Stimulated activated naive CD8-positive, alpha-beta T cell treated with anti-CD3 and anti-CD28 coated beads, Interleukin-15, amount 100 ng/mL, for 72 hours (primary cell): ENCODE data around the gene DENND1B.
"Not testable (repeated sequence)": the region's sequence is repeated elsewhere in the genome, so short reads cannot be mapped to it uniquely, and the experiment has no call there.

ENCODE experiments used
- ATAC-seq: fragments of 150-1000 bp; cut with Tn5 transposase; 2 replicates; pipeline ENCODE4 v1.10.0; 2021; ENCODE audit warnings: mild to moderate bottlenecking, moderate library complexity
- DNase-seq, 2 donors: peaks; one replicate each; pipeline ENCODE4 v3.0.0; 2021 to 2022
- H3K27ac Mint-ChIP-seq, 2 donors: one replicate each; pipeline ENCODE4 v1.8.0; 2022; ENCODE audit warnings: mild to moderate bottlenecking in 2 of 2, mixed read lengths in 2 of 2, moderate library complexity in 2 of 2
- H3K27me3 Mint-ChIP-seq: one replicate; pipeline ENCODE4 v1.8.0; 2022; ENCODE audit warnings: mixed read lengths
- H3K4me1 Mint-ChIP-seq: one replicate; pipeline ENCODE4 v1.8.0; 2022; ENCODE audit warnings: mild to moderate bottlenecking, mixed read lengths
- H3K4me3 Mint-ChIP-seq, 2 donors: one replicate each; pipeline ENCODE4 v1.8.0; 2022; ENCODE audit warnings: mild to moderate bottlenecking in 2 of 2, mixed read lengths in 2 of 2, moderate library complexity in 1 of 2
- H3K9me3 Mint-ChIP-seq, 2 donors: one replicate each; pipeline ENCODE4 v1.8.0; 2022; ENCODE audit warnings: mixed read lengths in 2 of 2

The DENND1B gene

GRCh38 chr1:197614916-197615692, 160.2 kb downstream of the DENND1B start:
- Mint-ChIP-seq H3K9me3 (no peaks in the 10 kb centered on the region), H3K4me3 (no peak overlapping the region), H3K4me1 (no peaks in the 10 kb centered on the region), H3K27me3 (no peaks in the 10 kb centered on the region), H3K27ac (no peak overlapping the region)
- DNase-seq (peak in 1 of 2 donors; percentile 10), ATAC-seq (peak; percentile 74)

- Mint-ChIP-seq H3K4me3 (no peak overlapping the region), H3K27ac (no peak overlapping the region), H3K27me3 (no peaks in the 10 kb centered on the region), H3K9me3 (no peaks in the 10 kb centered on the region), H3K4me1 (no peaks in the 10 kb centered on the region)
- DNase-seq (no peak), ATAC-seq (no peak)
These were observed 169.0 kb downstream of the DENND1B start for GRCh38 chr1:197606168-197606845.

GRCh38 chr1:197604302-197604701, 171.0 kb downstream of the DENND1B start:
- Mint-ChIP-seq H3K4me3 (no peak overlapping the region), H3K4me1 (no peaks in the 10 kb centered on the region), H3K27ac (no peak overlapping the region), H3K27me3 (no peaks in the 10 kb centered on the region), H3K9me3 (no peaks in the 10 kb centered on the region)
- no peak for ATAC-seq
- no peak for DNase-seq

DNA sequence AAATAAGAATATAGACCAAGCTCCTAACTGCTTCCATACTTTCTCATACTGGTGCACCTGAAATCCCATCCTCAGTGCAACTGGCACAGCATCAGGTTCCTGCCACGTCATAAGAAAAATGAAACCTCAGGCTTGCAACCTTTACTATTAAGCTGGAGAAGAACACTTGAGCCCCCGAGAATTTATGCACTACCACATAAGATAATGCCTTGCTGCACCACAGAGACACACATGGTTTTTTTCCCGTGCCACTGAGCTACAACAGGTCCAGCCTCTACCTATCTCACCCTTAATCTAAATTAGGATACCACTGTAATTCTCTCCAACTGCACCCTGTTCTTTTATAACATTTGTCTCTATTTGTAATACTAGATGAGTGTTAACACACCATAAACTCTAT, 174.5 kb downstream of the DENND1B start:
- H3K4me3 Mint-ChIP-seq, result no peak overlapping the region

GRCh38 chr1:197599789-197600188, 175.5 kb downstream of the DENND1B start:
- Mint-ChIP-seq H3K27ac (peak overlapping the region in 1 of 2 donors; percentile 5), H3K9me3 (no peaks in the 10 kb centered on the region), H3K4me1 (no peaks in the 10 kb centered on the region), H3K4me3 (no peak overlapping the region), H3K27me3 (no peaks in the 10 kb centered on the region)
- ATAC-seq (no peak), DNase-seq (no peak)

More for the DNA sequence above, 174.5 kb downstream of the DENND1B start:
- Mint-ChIP-seq H3K9me3 (no peaks in the 10 kb centered on the region), H3K27ac (no peak overlapping the region), H3K27me3 (no peaks in the 10 kb centered on the region), H3K4me1 (no peaks in the 10 kb centered on the region)
- DNase-seq, result no peak
- no peak for ATAC-seq

GRCh38 chr1:197598935-197599334, 176.3 kb downstream of the DENND1B start:
- Mint-ChIP-seq H3K9me3 (no peaks in the 10 kb centered on the region), H3K27ac (no peak overlapping the region), H3K27me3 (no peaks in the 10 kb centered on the region), H3K4me1 (no peaks in the 10 kb centered on the region), H3K4me3 (no peak overlapping the region)
- DNase-seq, result no peak
- no peak for ATAC-seq

GRCh38 chr1:197595304-197595904, 179.9 kb downstream of the DENND1B start:
- Mint-ChIP-seq H3K27me3 (no peaks in the 10 kb centered on the region), H3K9me3 (no peaks in the 10 kb centered on the region), H3K27ac (peak overlapping the region in 1 of 2 donors; percentile 73), H3K4me3 (no peak overlapping the region), H3K4me1 (no peaks in the 10 kb centered on the region)
- no peak for DNase-seq
- ATAC-seq, result no peak

DNA sequence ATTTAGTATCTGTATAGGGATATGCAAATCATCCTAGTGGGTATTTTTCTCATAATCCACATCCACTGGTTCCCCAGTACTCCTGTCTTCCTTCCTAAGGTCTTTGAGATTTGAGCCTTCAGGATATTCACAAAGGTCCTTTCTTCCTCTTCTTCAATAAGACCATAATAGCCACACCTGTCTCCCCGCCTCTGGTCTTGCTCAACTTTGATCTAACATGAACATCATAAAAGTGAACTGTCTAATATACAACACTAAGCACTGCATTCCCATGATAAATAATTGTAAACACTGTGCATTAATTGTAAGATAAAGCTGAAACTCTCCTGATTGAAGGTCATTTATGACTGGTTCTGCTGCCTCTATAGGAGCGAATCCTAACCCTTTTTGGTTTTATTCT, 184.6 kb downstream of the DENND1B start:
- Mint-ChIP-seq H3K4me1 (no peaks in the 10 kb centered on the region), H3K9me3 (no peaks in the 10 kb centered on the region), H3K27ac (no peak overlapping the region), H3K27me3 (no peaks in the 10 kb centered on the region), H3K4me3 (no peak overlapping the region)
- DNase-seq, result no peak
- no peak for ATAC-seq

- ATAC-seq, result no peak
- Mint-ChIP-seq H3K4me3 (no peak overlapping the region), H3K27ac (no peak overlapping the region), H3K4me1 (no peaks in the 10 kb centered on the region), H3K9me3 (no peaks in the 10 kb centered on the region), H3K27me3 (no peaks in the 10 kb centered on the region)
- DNase-seq, result no peak
These were observed 189.5 kb downstream of the DENND1B start for GRCh38 chr1:197585809-197586208.

DNA sequence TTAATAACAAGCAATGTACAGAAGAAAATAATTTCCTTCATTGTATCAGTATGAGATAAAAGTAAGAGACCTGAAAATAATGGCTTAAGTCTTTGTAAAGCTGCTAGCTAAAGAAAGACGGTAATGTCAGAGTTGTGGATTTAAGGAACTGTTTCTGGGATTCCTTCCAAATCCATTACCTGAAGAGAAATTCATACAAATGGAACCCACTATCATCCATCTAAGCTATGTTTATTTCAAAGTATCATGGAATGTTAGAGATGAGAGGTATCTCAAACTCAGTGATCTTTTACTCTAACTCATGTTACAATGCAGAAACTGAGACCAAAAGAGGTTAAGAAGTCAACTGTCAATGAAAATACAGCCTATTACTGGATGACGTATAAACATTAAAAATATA, 197.7 kb downstream of the DENND1B start:
- no peak for DNase-seq
- Mint-ChIP-seq H3K27me3 (no peaks in the 10 kb centered on the region), H3K27ac (no peak overlapping the region), H3K4me3 (no peak overlapping the region), H3K4me1 (no peaks in the 10 kb centered on the region), H3K9me3 (no peaks in the 10 kb centered on the region)
- no peak for ATAC-seq

- not testable (repeated sequence) for H3K27ac Mint-ChIP-seq, DNase-seq, ATAC-seq, H3K4me3 Mint-ChIP-seq, H3K27me3 Mint-ChIP-seq, H3K4me1 Mint-ChIP-seq, H3K9me3 Mint-ChIP-seq
These were observed 199.7 kb downstream of the DENND1B start for GRCh38 chr1:197575531-197575930.

DNA sequence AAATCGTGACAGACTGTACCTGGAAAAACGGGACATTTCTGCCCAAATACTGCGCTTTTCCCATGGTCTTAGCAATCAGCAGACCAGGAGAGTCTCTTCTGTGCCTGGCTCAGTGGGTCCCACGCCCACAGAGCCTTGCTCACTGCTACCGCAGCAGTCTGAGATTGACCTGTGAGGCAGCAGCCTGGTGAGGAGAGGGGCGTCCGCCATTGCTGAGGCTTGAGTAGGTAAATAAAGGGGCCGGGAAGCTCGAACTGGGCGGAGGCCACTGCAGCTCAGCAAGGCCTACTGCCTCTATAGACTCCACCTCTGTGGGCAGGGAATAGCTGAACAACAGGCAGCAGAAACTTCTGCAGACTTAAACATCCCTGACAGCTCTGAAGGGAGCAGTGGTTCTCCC, 203.1 kb downstream of the DENND1B start:
- peaks cover 6 to 14% of the 10 kb centered on the region in 2 donors for H3K9me3 Mint-ChIP-seq
- ATAC-seq (no peak), DNase-seq (no peak)
- H3K27ac Mint-ChIP-seq, result no peak overlapping the region
- H3K4me3 Mint-ChIP-seq, result no peak overlapping the region
- no peaks in the 10 kb centered on the region for H3K27me3 Mint-ChIP-seq
- no peaks in the 10 kb centered on the region for H3K4me1 Mint-ChIP-seq

DNA sequence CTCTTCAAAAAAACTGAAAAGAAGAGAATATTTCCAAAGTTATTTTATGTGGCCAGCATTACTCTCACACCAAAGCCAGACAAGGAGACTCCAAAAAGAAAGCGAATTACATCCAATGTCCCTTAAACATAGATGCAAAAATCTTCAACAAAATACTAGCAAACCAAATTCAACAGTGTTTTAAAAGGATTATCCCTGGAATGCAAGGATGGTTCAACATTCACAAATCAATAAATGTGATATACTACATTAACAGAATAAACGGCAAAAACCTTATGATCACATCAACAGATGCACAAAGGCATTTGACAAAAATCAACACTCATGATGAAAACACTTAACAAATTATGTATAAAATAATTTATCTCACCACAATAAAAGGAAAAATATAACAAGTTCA, 207.8 kb downstream of the DENND1B start:
- no peak for ATAC-seq
- no peak overlapping the region for H3K27ac Mint-ChIP-seq
- H3K4me1 Mint-ChIP-seq, result no peaks in the 10 kb centered on the region
- DNase-seq, result no peak
- H3K27me3 Mint-ChIP-seq, result no peaks in the 10 kb centered on the region
- H3K4me3 Mint-ChIP-seq, result no peak overlapping the region
- H3K9me3 Mint-ChIP-seq, result peaks cover 14 to 22% of the 10 kb centered on the region in 2 donors

DNA sequence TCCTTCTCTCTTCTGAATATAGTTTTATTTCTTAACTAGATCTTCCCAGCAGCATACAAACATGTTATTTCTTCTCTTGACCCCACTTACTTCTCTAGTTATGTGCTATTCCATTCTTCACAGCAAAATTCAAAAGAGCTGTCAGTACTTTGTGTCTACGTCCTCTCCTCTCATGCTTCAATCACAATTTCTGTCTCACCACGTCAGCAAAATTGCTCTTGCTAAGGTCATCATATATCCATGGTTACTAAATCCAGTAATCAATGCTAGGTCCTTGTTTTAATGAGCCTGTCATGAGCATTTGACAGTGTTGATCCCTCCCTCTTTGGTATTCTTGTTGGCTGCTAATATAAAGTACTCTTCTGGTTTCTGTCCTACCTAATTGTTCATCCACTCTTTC, 214.2 kb downstream of the DENND1B start:
- no peak overlapping the region for H3K4me3 Mint-ChIP-seq
- no peak for ATAC-seq
- no peaks in the 10 kb centered on the region for H3K4me1 Mint-ChIP-seq
- no peak overlapping the region for H3K27ac Mint-ChIP-seq
- DNase-seq, result no peak
- H3K9me3 Mint-ChIP-seq, result no peaks in the 10 kb centered on the region
- no peaks in the 10 kb centered on the region for H3K27me3 Mint-ChIP-seq

DNA sequence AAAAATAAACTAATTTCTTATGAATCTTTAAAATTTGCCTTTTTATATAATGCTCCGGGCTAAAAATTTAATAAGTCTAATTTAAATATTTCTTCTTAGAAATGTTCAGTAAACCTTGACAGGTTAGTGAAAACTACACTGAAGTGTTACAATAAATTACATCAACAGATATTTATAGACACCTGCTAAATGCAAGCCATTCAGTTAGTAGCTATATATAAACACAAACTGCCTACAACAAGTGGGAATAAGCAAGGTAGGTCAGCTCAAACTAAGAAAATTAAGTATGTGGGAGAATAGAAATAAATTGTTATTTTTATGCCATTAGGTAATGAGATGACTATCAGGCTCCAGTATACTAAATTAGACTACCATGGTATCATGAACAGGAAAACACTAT, 215.6 kb downstream of the DENND1B start:
- no peak for DNase-seq

DNA sequence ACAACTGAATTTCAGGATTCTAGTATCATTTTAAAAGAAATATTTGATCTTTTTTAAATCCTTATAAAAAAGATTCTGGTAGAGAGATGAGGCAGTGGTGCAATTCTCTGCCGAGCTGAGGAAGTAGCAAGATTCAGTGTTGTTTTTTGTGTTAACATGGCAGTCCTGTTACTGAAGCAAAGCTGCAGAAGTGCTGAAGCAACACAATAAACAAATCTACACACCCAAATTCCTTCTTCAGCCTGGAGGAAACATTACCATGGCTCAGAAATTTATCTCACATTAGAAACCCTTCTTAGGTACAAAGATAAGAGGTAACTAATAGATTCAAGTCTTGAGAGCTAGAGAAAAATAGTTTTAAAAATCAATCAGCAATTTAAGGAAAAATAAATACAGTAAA, 216.0 kb downstream of the DENND1B start:
- Mint-ChIP-seq H3K4me3 (no peak overlapping the region), H3K27me3 (no peaks in the 10 kb centered on the region), H3K27ac (no peak overlapping the region), H3K4me1 (peaks cover 5% of the 10 kb centered on the region), H3K9me3 (no peaks in the 10 kb centered on the region)
- DNase-seq, result no peak
- ATAC-seq, result no peak

More for the DNA sequence above, 215.6 kb downstream of the DENND1B start:
- Mint-ChIP-seq H3K4me3 (no peak overlapping the region), H3K4me1 (peaks cover 5% of the 10 kb centered on the region), H3K9me3 (no peaks in the 10 kb centered on the region), H3K27me3 (no peaks in the 10 kb centered on the region), H3K27ac (no peak overlapping the region)
- no peak for ATAC-seq
